ENCODE measurements around the gene SPON1.
A peak's percentile ranks its signal among the peaks of the same experiment; 100 is the strongest.
"Not testable (repeated sequence)": the region's sequence is repeated elsewhere in the genome, so short reads cannot be mapped to it uniquely, and the experiment has no call there.

Gene SPON1

DNA sequence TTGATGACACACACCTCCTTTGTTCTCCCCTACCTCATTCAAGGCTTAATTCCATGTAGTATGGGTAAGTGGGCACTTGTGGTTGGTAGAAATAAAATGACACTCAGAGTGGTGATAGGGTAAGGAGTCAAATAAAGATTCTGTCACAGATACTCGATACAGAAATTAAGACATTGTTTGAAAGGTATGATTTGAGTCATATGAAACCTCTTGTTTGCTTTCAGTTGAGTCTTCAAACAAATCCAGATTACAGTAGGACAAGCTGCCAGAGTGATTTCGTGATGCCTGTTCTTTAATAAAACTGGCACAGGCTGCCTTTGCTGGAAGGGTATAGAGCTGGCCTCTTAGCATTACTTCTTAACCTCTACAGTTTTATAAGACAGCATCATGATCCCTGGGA is 182.4 kb downstream of the SPON1 start:
- H3K4me3 ChIP-seq (replicated peaks; ENCODE audit: low read depth, low read length) = no peak overlapping the region
- TF ChIP-seq, protein P1, sequence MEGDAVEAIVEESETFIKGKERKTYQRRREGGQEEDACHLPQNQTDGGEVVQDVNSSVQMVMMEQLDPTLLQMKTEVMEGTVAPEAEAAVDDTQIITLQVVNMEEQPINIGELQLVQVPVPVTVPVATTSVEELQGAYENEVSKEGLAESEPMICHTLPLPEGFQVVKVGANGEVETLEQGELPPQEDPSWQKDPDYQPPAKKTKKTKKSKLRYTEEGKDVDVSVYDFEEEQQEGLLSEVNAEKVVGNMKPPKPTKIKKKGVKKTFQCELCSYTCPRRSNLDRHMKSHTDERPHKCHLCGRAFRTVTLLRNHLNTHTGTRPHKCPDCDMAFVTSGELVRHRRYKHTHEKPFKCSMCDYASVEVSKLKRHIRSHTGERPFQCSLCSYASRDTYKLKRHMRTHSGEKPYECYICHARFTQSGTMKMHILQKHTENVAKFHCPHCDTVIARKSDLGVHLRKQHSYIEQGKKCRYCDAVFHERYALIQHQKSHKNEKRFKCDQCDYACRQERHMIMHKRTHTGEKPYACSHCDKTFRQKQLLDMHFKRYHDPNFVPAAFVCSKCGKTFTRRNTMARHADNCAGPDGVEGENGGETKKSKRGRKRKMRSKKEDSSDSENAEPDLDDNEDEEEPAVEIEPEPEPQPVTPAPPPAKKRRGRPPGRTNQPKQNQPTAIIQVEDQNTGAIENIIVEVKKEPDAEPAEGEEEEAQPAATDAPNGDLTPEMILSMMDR (IDR thresholded peaks at IDR 0.05; ENCODE audit: low read length, missing control alignments) = no peak
- DNase-seq (ENCODE audit: low read depth) = no peak

DNA sequence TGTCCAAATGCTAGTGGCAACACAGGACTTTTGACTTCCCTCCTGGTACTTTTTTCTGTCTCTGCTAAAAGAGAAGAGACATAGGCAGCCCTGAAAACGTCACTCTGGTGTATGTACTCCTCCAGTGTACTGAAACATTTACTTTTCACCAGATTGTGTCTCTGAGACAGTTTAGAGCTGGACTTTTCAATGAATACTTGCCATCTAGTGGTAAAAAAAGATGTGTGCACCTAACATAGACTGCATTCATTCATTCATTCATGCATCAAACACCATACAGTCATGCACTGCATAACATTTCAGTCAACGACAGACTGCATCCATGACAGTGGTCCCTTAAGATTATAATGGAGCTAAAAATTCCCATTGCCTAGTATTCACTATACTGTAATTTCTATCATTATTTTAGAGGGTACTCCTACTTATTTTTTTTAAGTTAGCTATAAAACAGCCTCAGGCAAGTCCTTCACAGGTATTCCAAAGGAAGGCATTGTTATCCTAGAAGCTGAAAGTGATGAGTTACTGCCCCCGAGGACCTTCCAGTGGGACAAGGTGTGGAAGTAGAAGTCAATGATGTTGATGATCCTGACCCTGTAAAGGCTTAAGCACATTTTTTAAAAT is 186.2 kb downstream of the SPON1 start:
- TF ChIP-seq, protein P1 (IDR thresholded peaks at IDR 0.05; ENCODE audit: low read length, missing control alignments) = peak; percentile 60
- no peak overlapping the region for H3K4me3 ChIP-seq (replicated peaks; ENCODE audit: low read depth, low read length)
- DNase-seq (ENCODE audit: low read depth) = peak; percentile 54

DNA sequence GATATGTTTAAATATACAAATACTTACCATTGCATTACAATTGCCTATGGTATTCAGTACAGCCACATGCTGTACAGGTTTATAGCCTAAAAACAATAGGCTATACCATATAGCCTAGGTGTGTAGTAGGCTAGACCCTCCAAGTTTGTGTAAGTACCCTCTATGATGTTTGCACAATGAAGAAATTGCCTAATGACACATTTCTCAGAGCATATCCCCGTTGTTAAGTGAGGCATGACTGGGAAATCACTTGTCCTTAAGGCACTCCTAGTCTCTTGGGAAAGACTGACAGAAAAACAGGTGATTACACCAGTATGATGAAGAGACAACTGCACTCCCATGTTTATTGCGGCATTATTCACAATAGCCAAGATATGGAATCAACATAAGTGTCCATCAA is 187.2 kb downstream of the SPON1 start:
- TF ChIP-seq, protein P1 (IDR thresholded peaks at IDR 0.05; ENCODE audit: low read length, missing control alignments) = no peak
- no peak for DNase-seq (ENCODE audit: low read depth)
- H3K4me3 ChIP-seq (replicated peaks; ENCODE audit: low read depth, low read length) = no peak overlapping the region

DNA sequence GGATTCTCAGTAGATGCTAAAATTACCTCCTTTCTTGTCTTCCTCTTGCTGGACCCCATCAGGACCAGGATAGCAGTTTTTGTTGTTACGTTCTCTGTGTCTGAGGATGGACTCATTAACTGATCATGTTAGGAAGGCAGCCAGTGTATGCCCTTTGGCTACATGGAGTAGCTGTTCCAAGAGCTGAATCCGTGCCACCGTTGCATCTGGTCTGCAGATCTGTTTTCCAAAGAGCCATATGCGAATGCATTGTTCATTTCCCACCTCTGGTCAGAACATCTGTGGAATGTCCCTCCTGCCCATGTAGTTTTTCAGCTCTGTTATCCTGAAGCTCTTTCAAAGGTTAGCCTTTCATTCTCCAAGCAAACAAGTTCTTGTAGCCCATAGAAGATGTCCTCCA is 188.4 kb downstream of the SPON1 start:
- DNase-seq (ENCODE audit: low read depth) = no peak
- TF ChIP-seq, protein P1 (IDR thresholded peaks at IDR 0.05; ENCODE audit: low read length, missing control alignments) = no peak
- H3K4me3 ChIP-seq (replicated peaks; ENCODE audit: low read depth, low read length) = no peak overlapping the region

DNA sequence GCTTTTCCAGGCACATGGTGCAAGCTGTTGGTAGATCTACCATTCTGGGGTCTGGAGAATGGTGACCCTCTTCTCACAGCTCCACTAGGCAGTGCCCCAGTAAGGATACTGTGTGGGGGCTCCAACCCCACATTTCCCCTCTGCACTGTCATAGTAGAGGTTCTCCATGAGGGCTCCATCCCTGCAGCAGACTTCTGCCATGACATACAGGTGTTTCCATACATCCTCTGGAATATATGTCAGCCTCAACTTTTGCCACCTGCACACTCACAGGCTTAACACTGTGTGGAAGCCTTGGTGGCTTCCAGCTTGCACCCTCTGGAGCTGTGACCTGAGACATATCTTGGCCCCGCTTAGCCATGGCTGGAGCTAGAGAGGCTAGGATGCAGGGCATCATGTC is 191.6 kb downstream of the SPON1 start:
- not testable (repeated sequence) for DNase-seq (ENCODE audit: low read depth); H3K4me3 ChIP-seq (replicated peaks; ENCODE audit: low read depth, low read length)

DNA sequence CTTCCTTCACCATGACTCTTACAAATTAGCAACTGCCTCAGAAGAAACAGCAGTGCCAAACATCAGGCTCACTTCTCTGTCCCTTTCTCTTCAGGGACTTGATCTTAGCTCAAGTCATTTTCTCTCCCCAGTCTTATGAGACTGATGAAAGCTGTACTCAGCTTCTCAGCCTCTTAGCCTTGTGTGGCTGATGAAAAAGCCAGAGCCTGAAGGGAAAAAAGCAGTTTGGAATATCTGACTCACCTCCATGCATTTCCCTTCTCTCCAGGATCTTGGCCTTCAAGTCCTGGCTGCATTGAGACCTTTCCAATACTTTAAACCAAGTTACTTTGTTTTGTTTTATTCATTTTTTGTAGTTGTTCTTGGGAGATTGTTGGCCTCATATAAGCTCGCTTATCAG is 195.9 kb downstream of the SPON1 start:
- no peak for DNase-seq (ENCODE audit: low read depth)
- TF ChIP-seq, protein P1 (IDR thresholded peaks at IDR 0.05; ENCODE audit: low read length, missing control alignments) = no peak
- H3K4me3 ChIP-seq (replicated peaks; ENCODE audit: low read depth, low read length) = no peak overlapping the region

DNA sequence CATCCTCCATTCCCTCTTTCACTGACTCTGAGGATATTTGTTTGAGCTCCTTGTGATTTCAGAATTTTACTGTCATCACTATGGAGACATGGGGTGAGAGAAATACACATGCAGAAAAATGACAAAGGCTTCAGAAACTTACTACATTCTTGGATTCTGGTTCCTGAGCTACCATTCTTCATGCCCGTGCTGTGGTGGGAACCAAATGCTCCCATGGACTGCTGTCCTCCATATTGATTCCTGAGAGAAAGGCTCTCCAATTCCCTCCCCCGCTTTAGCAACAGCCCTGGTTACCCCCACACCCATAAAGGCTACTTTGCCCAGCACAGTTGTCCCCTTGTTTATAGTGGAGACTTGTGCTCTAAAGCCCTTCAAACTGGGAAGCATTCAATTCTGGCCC is 201.1 kb downstream of the SPON1 start:
- H3K4me3 ChIP-seq (replicated peaks; ENCODE audit: low read depth, low read length) = no peak overlapping the region
- DNase-seq (ENCODE audit: low read depth) = no peak
- TF ChIP-seq, protein P1 (IDR thresholded peaks at IDR 0.05; ENCODE audit: low read length, missing control alignments) = no peak

DNA sequence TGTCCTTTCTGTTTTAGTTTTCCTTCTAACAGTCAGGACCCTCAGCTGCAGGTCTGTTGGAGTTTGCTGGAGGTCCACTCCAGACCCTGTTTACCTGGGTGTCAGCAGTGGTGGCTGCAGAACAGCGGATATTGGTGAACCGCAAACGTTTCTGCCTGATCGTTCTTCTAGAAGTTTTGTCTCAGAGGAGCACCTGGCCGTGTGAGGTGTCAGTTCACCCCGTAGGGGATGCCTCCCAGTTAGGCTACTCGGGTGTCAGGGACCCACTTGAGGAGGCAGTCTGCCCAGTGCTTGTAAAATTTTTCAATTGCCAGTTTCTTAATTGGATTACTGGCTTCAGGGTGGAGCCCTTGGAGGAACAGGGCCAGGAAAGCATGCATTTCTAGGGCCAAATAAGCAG is 211.2 kb downstream of the SPON1 start:
- DNase-seq (ENCODE audit: low read depth); H3K4me3 ChIP-seq (replicated peaks; ENCODE audit: low read depth, low read length): not testable (repeated sequence)

All from fibroblast of pulmonary artery (primary cell).